GM12878 (cell line): ENCODE data around the gene CALHM4. TPM values are rescaled to one million over a fixed set of nuclear protein-coding genes. Genes with fewer than 3 reads are reported as not detected.
A peak's percentile ranks its signal among the peaks of the same experiment; 100 is the strongest.

Source experiments
- BRCA1 ChIP-seq: IDR thresholded peaks from 2 replicates; pipeline ENCODE4 v1.6.1; 2011; ENCODE audit warnings: low read depth, low read length, improper control_type of control experiment
- E4F1 ChIP-seq: fragments of 450-650 bp; IDR thresholded peaks from 2 replicates; pipeline ENCODE4 v1.6.1; 2018; ENCODE audit warnings: borderline replicate concordance, mild to moderate bottlenecking; ENCODE audit not compliant: partially characterized antibody
- EED ChIP-seq: sonication (generic); IDR thresholded peaks from 2 replicates; pipeline ENCODE4 v1.6.1; 2016; ENCODE audit warnings: antibody characterized with exemption, low read depth
- FOXM1 ChIP-seq: IDR thresholded peaks from 2 replicates; pipeline ENCODE4 v1.6.1; 2012; ENCODE audit warnings: low read depth, mild to moderate bottlenecking, inconsistent platforms, low read length, moderate library complexity
- GABPA ChIP-seq: IDR thresholded peaks from 2 replicates; pipeline ENCODE4 v1.6.1; 2014; ENCODE audit warnings: antibody characterized with exemption, low read depth, mild to moderate bottlenecking, inconsistent platforms
- IKZF1 ChIP-seq: fragments of 450-650 bp; conservative IDR thresholded peaks from 2 replicates; pipeline ENCODE4 v1.6.1; 2017; ENCODE audit warnings: antibody characterized with exemption, mild to moderate bottlenecking
- IRF5 ChIP-seq: fragments of 450-650 bp; IDR thresholded peaks from 2 replicates; pipeline ENCODE4 v1.6.1; 2017; ENCODE audit warnings: borderline replicate concordance
- MEF2B ChIP-seq: fragments of 450-650 bp; IDR thresholded peaks from 2 replicates; pipeline ENCODE4 v1.6.1; 2018; ENCODE audit warnings: mild to moderate bottlenecking, moderate library complexity; ENCODE audit not compliant: partially characterized antibody, poor library complexity, severe bottlenecking
- MYB ChIP-seq: fragments of 150-350 bp; IDR thresholded peaks from 2 replicates; pipeline ENCODE4 v1.6.1; 2014; ENCODE audit warnings: mild to moderate bottlenecking, low read depth, low read length, borderline replicate concordance
- NFXL1 ChIP-seq: fragments of 450-650 bp; IDR thresholded peaks from 2 replicates; pipeline ENCODE4 v1.6.1; 2017; ENCODE audit warnings: antibody characterized with exemption, mild to moderate bottlenecking, borderline replicate concordance
- NR2C2 ChIP-seq: IDR thresholded peaks from 2 replicates; pipeline ENCODE4 v1.6.1; 2011; ENCODE audit warnings: borderline replicate concordance, low read depth; ENCODE audit not compliant: control insufficient read depth, insufficient read length
- PKNOX1 ChIP-seq: fragments of 450-650 bp; IDR thresholded peaks from 2 replicates; pipeline ENCODE4 v1.6.1; 2016; ENCODE audit warnings: mild to moderate bottlenecking
- RAD51 ChIP-seq: fragments of 450-650 bp; IDR thresholded peaks from 2 replicates; pipeline ENCODE4 v1.6.1; 2016; ENCODE audit warnings: moderate library complexity, mild to moderate bottlenecking, inconsistent platforms
- RELB ChIP-seq: fragments of 450-650 bp; IDR thresholded peaks from 2 replicates; pipeline ENCODE4 v1.6.1; 2017; ENCODE audit warnings: low read depth, mild to moderate bottlenecking, moderate library complexity
- SPI1 ChIP-seq: IDR thresholded peaks from 2 replicates; pipeline ENCODE4 v1.6.1; 2011; ENCODE audit warnings: low read depth, mild to moderate bottlenecking, low read length, moderate library complexity, borderline replicate concordance; ENCODE audit not compliant: insufficient read depth
- ZNF207 ChIP-seq: fragments of 450-650 bp; IDR thresholded peaks from 2 replicates; pipeline ENCODE4 v1.6.1; 2014; ENCODE audit warnings: antibody characterized with exemption, mild to moderate bottlenecking, borderline replicate concordance
- ZNF384 ChIP-seq: IDR thresholded peaks from 2 replicates; pipeline ENCODE4 v1.6.1; 2012; ENCODE audit warnings: low read depth, mild to moderate bottlenecking, low read length, improper control_type of control experiment, borderline replicate concordance
- polyA plus RNA-seq, 11 experiments: library from polyadenylated mRNA; depleted of rRNA in 4 of 11; unstranded in 6 of 11; stranded (reverse) in 5 of 11; fragments of >200 nt; fragmentation: Nextera tagmentation in 4 of 11; fragmentation: Illumina TruSeq in 1 of 11; extraction: Ambion mirVana in 4 of 11; extraction: Trizol in 1 of 11; gene quantifications; 1 replicate in 1 of 11; 2 replicates in 10 of 11; pipeline versions ENCODE4 v1.2.1 to v1.2.3, GENCODE V29; 2011 to 2016; ENCODE audit warnings: inconsistent platforms in 2 of 11, missing spikeins in 2 of 11, low read depth in 1 of 11
- total RNA-seq, 4 experiments: library from RNA; depleted of rRNA in 3 of 4; stranded (reverse); fragments of >200 nt in 3 of 4; fragmentation: Illumina TruSeq in 1 of 4; extraction: Trizol in 1 of 4; gene quantifications; 2 replicates each; pipeline versions ENCODE4 v1.2.1 to v1.2.3, GENCODE V29; 2013 to 2021

Gene CALHM4
- total and polyA plus RNA-seq, 10 of the 15 experiments (the other 5 are each of a cell fraction or from before 2014, with no cell fraction given): not detected

GRCh38 chr6:116570856-116571682 lies 17.5 kb downstream of the CALHM4 start, which contains the start of gene RWDD1 (continued):
- TF ChIP-seq IKZF1: peak; percentile 99
- TF ChIP-seq PKNOX1: peak; percentile 34; the same call in 1 of the 2 replicates
- TF ChIP-seq BRCA1: no peak
- no peak; the same call in 1 of the 2 replicates for TF ChIP-seq FOXM1
- peak; percentile 100 for TF ChIP-seq IRF5
- peak; percentile 100 for TF ChIP-seq MYB
- TF ChIP-seq ZNF207: peak; percentile 100
- TF ChIP-seq E4F1: peak; percentile 95
- TF ChIP-seq RELB: peak; percentile 100
- TF ChIP-seq GABPA: no peak
- TF ChIP-seq MEF2B: peak; percentile 36
- peak; percentile 22; the same call in 1 of the 2 replicates for TF ChIP-seq ZNF384
- peak; percentile 95 for TF ChIP-seq NR2C2
- no peak for TF ChIP-seq SPI1
- TF ChIP-seq RAD51: no peak
- TF ChIP-seq EED: no peak
- no peak for TF ChIP-seq NFXL1
